Breast epithelium (tissue), 3 donors: ENCODE data around the gene GMDS.

ENCODE experiments used
- CTCF ChIP-seq, 3 donors: fragments of 450-650 bp; IDR thresholded peaks; one replicate each; pipeline ENCODE4 v1.5.1; 2016 to 2017; ENCODE audit warnings: antibody characterized with exemption in 3 of 3, mild to moderate bottlenecking in 3 of 3, moderate library complexity in 3 of 3
- POLR2A ChIP-seq: fragments of 450-650 bp; IDR thresholded peaks from one replicate; pipeline ENCODE4 v1.6.1; 2016; ENCODE audit warnings: antibody characterized with exemption, mild to moderate bottlenecking, moderate library complexity
- POLR2AphosphoS5 ChIP-seq, 3 donors: sonication (generic); formaldehyde crosslinking; IDR thresholded peaks; one replicate each; pipeline ENCODE4 v1.6.1; 2017; ENCODE audit warnings: antibody characterized with exemption in 3 of 3

DNA sequence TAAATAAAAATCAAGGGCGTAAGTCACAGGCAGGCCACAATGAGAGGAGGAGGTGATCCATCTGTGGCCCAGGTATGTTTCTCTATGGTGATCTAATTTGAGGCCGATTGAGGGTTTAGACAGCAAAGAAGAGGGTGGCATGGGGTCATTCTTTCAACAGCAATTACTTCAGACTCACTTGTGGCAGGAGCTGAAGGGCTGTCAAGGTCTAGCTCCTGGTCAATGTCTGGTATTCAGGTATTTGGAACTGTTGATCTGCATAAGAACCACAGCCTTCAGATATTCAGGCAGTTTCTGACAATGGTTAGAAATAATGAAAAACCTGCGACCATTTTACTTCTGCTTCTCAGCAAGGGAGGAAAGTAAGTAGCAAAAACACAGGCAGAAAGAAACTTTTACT, 376.1 kb downstream of the GMDS start:
- TF ChIP-seq CTCF (IDR thresholded peaks at IDR 0.05) (no peak), POLR2A (no peak), POLR2AphosphoS5 (IDR thresholded peaks at IDR 0.05) (no peak)
